NT2/D1 (cell line): ENCODE data around the gene MYPN.

Experiments
- SUZ12 ChIP-seq: IDR thresholded peaks from 2 replicates; pipeline ENCODE4 v1.6.1; 2011; ENCODE audit not compliant: insufficient read length, insufficient read depth; ENCODE audit errors: extremely low read depth
- YY1 ChIP-seq: IDR thresholded peaks from 2 replicates; pipeline ENCODE4 v1.6.1; 2011; ENCODE audit not compliant: insufficient read length, insufficient read depth

DNA sequence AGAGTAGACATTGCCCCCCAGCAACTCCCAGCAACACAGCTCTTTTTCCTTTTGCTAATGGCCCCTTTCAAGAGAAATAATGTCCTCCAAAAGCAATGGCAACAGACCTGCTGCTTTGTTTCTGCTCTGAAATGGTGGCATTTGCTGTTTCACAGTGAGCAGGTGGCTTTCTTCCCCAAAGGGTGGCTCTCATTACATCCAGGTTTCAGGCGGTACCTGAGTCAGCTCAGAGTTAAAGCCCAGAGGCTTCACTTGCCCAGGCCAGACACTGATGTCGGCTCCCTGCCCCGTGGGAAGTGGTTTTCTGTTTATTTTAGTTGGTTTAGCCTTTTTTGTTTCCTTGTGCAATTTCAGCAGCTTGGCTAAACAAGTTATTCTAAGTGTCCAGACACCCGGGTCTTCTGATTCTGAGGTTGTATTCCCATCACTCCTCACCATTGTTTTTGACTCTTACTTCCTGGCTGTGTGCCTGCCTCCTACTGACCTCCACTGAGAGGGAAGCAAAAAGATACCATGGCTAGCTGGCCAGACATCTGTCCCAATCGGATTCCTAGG, 130.4 kb downstream of the MYPN start:
- TF ChIP-seq SUZ12: no peak
- TF ChIP-seq YY1: no peak
